GM18526 (cell line): ENCODE data around the gene FABP6.

Experiments
- POLR2A ChIP-seq: IDR thresholded peaks from 3 replicates; pipeline ENCODE4 v1.6.1; 2011; ENCODE audit not compliant: insufficient read length; ENCODE audit errors: extremely low read depth

Gene FABP6

DNA sequence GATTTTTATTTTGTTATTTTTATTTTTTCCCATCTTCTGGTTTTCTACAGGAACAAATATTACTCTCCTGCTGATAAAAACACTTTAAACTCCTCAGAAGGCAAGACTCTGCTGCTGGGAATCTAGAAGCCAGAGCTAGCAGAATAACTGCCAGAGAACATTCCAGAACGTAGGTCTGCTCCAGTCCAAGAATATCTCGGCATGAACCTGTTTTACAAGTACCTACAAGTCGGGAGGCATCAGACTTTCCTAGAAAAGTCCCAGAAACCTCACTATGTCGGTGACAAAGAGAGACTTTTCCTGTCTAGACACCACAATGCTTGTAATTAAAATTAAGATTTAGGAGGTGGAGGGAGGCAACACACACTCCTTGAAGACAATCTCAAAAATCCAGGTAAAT lies 41.4 kb downstream of the FABP6 start:
- no peak for TF ChIP-seq POLR2A

DNA sequence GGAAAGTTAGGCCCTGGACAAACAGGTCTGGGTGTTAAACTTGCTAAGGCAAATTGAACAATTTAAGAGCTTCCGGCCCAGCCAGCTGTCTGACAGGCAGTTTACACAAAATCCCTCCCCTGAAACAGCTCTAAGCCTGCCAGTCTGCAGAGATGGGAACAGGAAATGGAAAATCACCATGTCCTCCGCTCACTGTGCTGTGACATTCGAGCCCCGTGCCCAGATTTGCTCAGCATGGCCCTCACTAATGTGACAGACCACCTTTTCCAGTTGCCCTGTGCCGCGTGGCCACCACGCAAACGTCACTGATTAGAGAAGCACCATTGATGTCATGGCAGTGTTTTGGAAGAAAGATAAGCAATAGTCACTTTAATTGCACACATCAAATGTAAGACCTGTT lies 42.1 kb downstream of the FABP6 start:
- no peak for TF ChIP-seq POLR2A

DNA sequence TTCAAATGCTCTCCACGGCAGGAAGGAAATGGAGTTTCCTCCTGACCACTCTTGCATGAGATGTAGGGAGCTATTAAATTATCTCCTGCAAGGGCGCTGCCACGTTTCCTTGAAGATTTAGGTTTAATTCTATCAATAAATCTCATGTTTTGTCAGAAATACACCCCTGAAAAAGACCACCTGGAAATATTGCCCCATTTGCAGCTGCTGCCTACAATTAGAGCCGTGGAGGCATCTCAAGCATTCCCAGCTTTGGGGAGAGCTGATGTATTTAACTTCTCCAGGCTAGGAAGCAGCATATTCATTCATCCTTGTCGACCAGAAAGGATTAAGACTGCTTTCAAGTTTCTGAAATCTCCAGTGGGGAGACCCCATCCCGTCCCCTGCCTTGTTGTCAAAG lies 42.5 kb downstream of the FABP6 start:
- no peak for TF ChIP-seq POLR2A

DNA sequence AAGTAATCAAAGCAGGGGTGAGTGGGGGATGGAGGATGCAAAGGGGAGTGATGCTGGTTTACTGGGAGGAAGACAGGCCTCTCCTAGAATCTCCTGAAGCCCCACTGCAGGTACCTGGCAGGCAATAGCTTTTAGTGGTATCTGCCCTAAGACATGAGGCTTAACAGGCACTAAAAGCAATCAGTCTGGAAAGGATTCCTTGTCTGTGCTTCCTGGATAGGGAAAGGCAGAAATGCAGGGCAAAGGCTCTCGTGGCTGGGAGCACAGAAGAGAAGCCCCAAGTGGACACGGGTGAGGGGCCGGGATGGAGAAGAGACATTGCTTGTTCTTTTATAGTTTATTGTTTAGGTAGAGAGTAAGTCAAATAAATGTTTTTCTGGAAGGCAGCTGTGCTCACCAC lies 43.0 kb downstream of the FABP6 start:
- no peak for TF ChIP-seq POLR2A

DNA sequence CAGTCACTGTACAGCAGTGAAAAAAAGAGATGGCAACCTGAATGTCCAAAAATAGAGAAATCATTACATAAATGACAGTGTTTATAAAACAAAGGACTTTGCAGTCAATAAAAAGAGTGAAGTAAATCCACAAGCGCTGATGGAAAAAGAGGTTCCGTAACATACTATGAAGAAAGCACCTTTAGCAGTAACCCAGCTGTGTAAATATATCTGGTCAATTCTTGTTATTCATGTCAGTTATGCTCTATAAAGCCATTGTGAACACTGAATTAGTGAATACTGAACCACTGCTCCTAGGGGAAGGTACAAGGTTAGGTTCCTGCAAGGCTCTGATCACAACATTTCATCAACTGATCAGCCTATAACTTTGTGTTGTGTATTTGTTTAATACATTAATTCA lies 43.6 kb downstream of the FABP6 start:
- TF ChIP-seq POLR2A: no peak

DNA sequence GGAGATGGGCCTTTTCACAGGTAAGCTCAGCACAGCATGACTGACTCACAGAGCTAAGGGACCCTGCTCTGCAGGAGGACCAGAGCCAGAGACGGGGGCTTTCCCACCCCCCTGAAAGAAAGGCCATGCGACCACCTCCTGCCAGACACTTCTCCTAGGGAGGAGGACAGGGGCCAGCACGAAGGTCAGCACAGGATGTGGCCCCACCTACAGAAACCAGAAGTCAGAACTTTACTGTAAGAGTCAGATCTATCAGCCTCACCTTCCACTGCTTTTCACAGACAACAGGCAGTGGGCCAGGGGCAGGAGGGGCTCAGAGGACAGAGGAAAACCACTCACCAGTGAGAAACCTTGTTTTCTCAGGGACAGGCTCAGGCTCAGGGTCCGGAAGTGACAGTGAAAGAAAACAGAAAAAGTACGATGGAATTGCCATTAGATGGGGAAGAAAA lies 45.2 kb downstream of the FABP6 start:
- no peak for TF ChIP-seq POLR2A

DNA sequence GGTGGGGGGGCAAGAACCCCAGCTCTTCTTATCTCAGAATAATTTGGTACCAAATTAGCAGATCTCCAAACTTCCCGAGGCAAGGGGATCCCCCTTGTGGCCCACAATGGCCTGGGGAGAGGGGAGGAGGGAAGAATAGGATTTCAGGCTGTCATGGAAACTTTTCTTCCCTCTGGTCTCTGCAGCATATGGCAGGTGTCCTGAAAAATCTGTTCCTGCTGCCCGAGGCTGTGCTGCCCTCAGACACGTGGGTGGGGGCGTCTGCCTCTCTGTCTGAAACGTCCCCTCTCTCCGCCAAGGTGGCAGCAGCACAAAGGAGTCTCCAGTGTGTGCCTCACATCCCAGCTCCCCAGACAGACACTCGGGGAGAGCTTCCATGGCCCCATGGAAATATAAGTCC lies 49.0 kb downstream of the FABP6 start:
- no peak for TF ChIP-seq POLR2A

DNA sequence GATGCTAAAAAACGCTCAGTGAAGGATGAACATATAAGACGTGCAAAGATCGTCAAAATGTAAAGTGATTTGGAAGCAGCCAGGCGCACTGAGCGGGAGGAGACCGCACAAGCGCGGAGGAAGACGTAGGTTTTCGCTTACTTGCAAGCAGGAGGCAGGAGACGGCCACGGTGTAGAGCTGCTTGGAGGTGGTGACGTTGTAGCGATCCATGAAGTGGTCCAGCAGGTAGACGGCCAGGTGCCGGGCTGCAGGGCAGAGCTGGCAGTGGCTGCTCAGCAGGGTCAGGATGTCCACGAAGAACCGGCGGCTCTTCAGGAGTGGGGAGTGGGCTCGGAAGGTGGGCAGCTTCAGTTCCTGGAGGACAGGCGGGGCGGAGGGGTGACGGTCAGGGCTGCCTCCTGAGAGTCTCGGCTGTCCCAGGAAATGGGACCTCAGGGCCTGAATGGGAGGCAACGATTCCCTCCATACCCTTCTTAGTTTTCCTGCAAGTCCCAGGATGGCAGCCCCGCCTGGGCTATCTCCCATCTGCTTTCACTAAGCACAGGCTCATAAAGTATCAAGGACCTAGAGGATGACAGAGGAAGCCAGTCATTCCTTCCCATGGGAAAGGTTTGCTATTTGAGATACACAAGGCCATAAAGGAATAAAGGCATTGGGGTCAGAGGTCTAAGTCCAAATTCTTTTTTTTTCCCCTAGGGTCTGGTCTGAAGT lies 51.2 kb downstream of the FABP6 start:
- TF ChIP-seq POLR2A: no peak

DNA sequence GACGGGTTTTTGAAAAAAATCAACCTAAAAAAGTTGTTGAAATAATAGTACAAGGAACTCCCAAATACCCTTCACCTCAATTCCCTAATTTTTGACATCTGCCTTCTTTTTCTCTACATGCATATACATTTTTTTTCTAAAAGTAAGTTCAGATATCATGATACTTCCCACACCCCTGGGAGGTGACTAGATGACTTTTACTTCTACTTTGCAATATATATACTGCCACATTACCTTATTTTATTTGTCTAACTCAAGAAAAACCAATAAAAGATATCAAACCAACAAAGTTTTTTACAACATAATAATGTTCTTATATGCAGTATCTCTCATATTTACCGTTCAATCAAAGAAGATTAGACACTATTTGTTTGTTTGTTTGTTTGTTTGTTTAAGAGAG lies 52.0 kb downstream of the FABP6 start:
- no peak for TF ChIP-seq POLR2A

DNA sequence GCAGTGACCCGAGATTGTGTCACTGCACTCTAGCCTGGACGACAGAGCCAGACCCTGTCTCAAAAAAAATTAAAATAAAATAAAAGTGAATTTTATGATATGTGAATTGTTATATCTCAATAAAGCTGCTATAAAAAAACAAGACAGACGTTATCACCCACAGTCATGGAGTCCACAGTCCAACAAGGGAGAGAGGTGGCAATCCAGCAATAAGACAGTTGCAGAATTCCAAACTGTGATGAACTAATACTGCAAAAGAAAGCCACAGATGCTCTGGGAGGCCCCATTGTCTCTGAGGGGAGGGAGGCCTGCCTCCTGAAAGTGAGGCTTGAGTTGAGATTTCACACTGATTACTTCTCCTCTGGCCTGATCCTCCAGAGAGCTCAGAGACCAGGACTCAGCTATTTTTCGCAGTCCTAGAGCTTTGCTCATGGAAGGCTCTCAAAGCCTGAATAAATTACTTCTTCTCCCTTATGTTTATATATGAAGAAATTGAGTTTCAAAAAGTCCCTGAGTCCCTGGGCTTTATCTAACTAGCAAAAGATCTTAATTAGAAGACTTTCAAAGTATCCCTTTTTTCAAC lies 55.1 kb downstream of the FABP6 start:
- TF ChIP-seq POLR2A: no peak

DNA sequence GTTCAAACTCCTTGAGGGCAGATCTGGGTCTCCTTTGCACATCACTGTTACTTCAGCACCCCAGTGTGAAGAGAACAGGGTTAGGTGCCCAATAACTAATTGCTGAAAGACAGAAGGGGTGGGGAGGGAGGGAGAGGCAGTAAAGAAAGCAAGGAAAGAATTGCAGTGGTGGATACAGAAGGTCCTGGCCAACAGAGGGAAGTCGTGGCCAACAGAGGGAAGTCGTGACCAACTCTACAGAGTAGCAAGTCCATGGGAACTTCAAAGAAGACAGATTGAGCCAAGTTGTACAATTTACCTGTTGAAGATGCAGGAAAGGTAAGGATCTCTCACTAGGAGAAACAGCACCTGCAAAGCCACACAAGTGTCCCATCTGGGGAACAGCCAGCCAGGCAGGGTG lies 56.0 kb downstream of the FABP6 start:
- no peak for TF ChIP-seq POLR2A

DNA sequence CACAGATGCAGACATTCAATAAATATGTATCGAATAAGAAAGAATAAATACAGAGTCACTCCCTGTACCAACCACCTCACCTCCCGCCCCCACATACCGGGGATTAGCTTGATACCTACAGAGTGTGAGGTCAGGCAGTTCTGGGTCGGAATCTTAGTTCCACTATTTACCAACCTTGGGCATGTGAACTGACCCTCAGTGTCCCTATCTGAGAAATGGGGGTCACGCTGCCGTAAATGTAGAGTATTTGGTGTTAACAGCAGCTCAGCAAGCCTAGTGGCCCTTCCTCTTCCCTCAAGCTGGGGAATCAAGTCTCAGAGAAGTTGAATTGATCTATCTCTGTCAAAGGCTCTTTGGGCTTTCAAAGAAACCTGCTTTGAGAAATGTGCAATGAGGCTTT lies 57.6 kb downstream of the FABP6 start:
- TF ChIP-seq POLR2A: no peak

DNA sequence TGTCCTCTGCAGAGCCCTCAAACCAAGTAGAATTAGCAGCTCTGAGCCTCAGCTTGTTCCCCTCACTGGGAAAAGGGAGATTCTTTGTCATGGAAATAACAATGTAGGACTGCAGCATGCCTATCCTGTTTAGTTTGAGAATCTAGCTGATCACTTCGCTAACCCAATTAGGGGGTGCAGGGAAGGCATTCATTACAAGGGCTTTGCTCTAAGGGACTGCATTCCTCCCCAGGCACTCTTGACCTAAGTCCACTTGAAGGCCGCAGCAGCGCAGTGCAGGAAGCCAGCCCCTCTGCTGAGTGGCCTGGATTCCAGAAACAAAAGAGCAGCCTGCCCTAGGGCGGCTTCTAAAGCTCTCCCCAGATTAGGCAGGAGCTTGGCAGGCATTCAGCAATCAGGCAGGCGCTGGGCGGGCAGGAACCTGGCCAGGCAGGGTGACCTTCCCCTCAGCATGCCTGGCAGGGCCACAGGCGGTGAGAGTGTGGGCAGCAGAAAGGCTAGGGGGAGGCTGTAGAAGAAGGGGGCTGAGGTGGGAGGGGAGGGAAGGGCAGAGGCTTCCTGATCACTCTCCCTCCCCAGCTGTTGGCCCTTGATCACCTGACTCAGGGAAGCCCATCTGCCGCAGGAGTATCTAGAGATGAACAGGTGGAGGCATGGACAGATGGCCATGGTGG lies 58.2 kb downstream of the FABP6 start:
- no peak for TF ChIP-seq POLR2A
